NCI-H2107 (cell line): Measurements from ENCODE around the gene ATP8B2.
"Not testable (repeated sequence)": the region's sequence is repeated elsewhere in the genome, so short reads cannot be mapped to it uniquely, and the experiment has no call there.

Experiments used
- DNase-seq: peaks from one replicate; lab custom pipeline; 2025; lab: John Stamatoyannopoulos, UW

The ATP8B2 gene

GRCh38 chr1:154324669-154325582 is at the start of gene ATP8B2:
Gene ATP8B2 (plus strand): TSS chr1:154325525. CDS start chr1:154328142, 2,617 bp downstream.
- peak; percentile 79 for DNase-seq

GRCh38 chr1:154276797-154277196 is 48.5 kb upstream of the ATP8B2 start:
- DNase-seq = no peak

GRCh38 chr1:154287591-154287990 is 37.7 kb upstream of the ATP8B2 start:
- not testable (repeated sequence) for DNase-seq

- no peak for DNase-seq
Measured at GRCh38 chr1:154288661-154289060, 36.7 kb upstream of the ATP8B2 start.

- DNase-seq = no peak
Measured at GRCh38 chr1:154290921-154291320, 34.4 kb upstream of the ATP8B2 start.

- DNase-seq = no peak
Measured at GRCh38 chr1:154295408-154296235, 29.7 kb upstream of the ATP8B2 start.

DNA sequence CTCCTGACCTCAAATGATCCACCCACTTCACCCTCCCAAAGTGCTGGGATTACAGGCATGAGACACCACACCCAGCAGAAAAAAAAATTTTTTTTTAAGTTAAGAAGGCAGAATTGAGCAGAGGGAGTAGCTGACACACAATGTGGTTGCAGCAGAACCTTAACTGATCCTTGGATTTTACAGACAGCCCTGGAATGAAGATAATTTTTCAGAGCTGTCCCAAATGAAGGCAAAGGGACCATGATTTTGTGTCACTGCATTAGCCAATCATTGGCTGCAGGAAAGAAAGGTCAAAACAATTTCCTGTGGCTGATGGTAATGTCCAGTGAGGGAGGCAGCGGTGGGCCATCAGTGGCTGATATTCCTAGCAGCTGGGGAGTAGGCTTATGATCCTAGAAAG is 23.7 kb upstream of the ATP8B2 start:
- DNase-seq = no peak

DNA sequence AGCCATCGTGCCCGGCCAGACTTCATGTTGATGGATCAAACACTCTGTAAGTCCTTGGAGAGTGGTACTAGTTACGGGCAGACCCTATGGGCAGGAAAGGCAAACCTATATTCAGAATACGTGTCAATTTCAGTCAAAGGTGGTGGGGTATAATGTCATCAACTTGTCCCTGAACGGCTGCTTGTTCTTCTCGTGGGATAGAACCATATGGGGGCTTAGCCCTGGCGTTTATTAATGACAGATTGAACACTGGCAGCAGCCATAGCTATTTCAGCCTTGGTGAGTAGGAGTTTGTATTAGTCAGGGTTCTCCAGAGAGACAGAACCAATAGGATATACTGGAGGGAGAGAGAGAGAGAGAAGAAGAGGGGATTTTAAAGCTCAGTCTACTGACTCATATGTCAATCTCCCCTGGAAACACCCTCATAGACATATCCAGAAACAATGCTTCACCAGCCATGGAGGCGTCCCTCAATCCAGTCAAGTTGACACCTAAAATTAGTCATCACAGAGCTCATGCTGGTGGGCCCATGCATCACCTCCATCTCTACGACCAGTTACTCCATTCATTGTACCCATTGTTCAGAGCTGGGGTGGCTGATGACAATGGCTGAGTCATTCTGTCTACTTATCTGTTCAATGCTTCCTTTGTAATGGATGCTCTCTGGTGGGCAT is 20.5 kb upstream of the ATP8B2 start:
- no peak for DNase-seq

DNA sequence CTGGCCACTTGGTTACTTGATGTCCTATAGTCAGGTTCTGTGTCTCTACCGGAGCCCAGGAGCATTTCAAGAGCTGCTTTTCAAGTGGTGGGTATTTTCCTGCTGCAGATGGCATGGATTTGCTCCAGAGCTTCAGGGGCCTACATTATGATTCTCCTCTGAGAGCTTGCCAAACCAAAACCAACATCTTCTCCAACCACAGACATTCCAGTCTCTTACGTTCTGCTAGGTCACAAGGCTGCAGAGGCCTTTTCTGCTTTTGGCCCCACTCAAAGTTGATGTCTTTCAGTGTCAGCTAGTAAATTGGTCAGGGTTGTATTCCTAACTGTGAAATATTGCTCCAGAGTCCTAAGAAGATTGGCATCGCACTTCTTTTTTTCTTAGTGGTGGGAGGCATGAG is 19.2 kb upstream of the ATP8B2 start:
- DNase-seq = no peak

DNA sequence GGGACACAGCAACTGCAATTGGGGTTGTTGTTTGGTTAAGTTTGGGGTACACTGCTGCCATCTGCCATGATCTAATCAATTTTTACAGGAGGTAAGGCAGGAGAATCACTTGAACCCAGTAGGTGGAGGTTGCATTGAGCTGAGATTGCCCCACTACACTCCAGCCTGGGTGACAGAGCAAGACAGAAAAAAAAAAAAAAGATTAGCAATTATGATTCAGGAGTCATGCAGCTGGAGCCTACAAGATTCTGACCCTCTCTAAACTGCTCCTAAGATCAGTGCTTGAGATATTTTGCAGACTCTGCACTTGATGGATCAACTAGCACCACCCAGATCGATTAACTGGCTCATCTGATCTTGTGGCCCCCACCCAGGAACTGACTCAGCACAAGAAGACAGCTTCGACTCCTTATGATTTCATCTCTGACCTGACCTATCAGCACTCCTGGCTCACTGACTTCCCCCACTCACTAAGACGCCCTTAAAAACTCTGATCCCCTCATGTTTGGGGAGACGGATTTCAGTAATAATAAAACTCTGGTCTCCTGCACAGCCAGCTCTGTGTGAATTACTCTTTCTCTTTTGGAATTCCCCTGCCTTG is 17.6 kb upstream of the ATP8B2 start:
- DNase-seq = not testable (repeated sequence)

DNA sequence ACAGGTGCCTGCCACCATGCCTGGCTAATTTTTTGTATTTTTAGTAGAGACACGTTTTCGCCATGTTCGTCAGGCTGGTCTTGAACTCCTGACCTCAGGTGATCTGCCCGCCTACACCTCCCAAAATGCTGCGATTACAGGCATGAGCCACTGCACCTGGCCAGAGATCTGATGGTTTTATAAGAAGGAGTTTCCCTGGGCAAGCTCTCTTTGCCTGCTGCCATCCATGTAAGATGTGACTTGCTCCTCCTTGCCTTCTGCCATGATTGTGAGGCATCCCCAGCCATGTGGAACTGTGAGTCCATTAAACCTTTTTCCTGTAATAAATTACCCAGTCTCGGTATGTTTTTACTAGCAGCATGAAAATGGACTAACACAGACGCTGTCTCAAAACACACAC is 16.2 kb upstream of the ATP8B2 start:
- not testable (repeated sequence) for DNase-seq

DNA sequence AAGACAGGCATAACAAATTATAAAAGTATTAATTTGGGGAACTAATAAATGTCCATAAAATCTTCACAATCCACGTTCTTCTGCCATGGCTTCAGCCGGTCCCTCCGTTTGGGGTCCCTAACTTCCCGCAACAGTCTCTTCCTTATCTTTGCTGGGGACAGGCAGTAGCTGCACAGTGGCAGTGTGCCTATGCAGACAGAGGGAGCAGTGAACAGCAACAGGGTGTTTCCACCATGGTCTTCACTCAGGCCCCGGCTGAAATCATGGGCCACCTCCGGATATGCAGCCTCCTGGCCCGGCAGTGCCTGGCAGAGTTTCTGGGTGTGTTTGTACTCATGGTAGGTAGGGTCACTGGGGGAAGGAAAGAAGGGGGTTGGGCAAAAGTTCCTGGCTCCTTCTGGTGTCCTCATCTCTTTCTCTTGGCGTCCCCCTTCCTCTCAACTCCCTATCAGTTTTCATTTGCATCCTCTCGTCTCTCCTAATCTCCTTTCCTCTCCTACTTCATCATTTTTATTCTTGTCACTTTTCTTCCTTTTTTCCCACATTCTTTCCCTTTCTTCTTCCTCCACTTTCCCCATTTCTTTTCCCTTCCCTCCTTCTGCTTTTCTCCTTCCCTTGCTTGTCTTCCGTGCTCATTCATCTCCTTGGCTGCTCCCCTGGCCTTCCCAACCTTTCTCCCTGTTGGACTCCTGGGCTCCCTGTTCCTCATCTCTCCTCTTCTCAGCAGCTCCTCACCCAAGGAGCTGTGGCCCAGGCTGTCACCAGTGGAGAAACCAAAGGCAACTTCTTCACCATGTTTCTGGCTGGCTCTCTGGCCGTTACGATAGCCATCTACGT is 12.9 kb upstream of the ATP8B2 start:
- not testable (repeated sequence) for DNase-seq

DNA sequence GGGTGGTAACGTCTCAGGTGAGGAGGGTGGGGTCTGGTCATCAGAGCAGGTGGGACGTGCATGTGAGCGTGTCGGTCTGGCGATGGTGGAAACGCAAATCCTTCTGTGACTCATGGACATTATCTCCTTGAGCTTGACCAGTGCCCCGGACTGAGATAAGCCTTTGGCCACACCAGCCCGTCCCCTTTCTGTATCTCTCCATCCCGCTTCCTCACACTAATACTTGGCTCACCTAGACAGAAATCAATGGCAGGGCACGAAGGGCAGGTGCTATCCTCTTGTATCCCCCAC is 12.3 kb upstream of the ATP8B2 start:
- no peak for DNase-seq

DNA sequence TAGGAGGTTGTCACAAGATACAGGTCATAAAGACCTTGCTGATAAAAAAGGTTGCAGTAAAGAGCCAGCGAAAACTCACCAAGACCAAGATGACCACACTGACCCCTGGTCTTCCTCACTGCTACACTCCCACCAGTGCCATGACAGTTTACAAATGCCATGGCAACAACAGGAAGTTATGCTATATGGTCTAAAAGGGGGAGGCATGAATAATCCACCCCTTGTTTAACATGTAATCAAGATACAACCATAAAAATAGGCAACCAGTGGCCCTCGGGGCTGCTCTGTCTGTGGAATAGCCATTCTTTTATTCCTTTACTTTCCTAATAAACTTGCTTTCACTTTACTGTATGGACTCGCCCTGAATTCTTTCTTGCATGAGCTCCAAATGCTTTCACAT is 11.1 kb upstream of the ATP8B2 start:
- DNase-seq = not testable (repeated sequence)

- no peak for DNase-seq
Measured at GRCh38 chr1:154316704-154317103, 8.6 kb upstream of the ATP8B2 start.

DNA sequence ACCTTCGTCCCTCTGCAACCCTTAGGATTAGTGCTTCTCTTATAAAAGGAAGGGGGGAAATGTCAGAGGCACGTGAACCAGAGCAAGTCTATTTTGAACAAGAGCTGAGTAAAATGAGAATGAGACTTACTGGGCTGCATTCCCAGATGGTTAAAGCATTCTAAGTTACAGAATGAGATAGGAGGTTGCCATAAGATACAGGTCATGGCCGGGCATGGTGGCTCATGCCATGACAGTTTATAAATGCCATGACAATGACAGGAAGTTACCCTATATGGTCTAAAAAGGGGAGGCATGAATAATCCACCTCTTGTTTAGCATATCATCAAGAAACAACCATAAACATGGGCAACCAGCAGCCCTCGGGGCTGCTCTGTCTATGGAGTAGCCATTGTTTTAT is 6.9 kb upstream of the ATP8B2 start:
- no peak for DNase-seq

DNA sequence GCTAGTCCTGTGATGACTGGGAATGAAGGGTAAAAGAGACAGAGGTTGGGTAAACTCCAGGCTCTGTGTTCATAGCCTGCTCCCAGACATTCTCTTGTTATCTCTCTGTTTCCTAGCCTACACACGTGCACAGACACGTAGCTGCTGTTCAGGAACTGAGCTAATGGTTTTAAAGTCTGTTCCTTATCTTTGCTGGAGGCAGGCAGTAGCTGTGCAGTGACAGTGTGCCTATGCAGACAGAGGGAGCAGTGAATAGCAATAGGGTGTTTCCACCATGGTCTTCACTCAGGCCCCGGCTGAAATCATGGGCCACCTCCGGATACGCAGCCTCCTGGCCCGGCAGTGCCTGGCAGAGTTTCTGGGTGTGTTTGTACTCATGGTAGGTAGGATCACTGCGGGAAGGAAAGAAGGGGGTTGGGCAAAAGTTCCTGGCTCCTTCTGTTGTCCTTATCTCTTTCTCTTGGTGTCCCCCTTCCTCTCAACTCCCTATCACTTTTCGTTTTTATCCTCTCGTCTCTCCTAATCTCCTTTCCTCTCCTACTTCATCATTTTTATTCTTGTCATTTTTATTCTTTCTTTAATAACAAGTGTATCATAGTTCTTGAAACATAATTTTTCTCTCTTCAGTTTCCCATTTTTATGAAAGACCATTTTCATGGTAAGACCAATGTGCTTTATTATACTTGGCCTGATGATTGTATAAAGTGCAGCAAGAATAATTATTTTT is 4.3 kb upstream of the ATP8B2 start, which contains the start of gene AQP10:
Gene AQP10 (plus strand): TSS at position 212 of the 727 bp plus-strand sequence. CDS start 63 bp downstream, at position 275.
- no peak for DNase-seq

DNA sequence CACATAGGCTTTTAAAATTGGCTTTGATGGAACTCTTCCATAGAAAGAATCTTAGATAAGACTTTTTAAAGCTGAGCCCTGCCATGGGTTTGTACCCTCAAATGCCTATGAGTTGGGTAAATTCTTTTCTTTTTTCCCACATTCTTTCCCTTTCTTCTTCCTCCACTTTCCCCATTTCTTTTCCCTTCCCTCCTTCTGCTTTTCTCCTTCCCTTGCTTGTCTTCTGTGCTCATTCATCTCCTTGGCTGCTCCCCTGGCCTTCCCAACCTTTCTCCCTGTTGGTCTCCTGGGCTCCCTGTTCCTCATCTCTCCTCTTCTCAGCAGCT is 3.8 kb upstream of the ATP8B2 start:
- not testable (repeated sequence) for DNase-seq

DNA sequence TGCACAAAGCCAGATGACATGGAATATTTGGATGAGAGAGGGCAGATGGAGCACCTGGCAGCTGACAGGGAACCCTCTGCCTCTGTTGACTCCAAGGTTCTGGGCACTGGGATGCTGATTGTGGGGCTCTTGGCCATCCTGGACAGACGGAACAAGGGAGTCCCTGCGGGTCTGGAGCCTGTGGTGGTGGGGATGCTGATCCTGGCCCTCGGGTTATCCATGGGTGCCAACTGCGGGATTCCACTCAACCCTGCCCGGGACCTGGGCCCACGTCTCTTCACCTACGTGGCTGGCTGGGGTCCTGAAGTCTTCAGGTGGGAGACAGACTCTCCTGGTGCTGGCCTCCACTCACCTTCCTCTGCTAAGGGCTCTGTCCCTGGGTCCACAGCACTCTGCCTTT is 1.8 kb upstream of the ATP8B2 start:
- DNase-seq = no peak

DNA sequence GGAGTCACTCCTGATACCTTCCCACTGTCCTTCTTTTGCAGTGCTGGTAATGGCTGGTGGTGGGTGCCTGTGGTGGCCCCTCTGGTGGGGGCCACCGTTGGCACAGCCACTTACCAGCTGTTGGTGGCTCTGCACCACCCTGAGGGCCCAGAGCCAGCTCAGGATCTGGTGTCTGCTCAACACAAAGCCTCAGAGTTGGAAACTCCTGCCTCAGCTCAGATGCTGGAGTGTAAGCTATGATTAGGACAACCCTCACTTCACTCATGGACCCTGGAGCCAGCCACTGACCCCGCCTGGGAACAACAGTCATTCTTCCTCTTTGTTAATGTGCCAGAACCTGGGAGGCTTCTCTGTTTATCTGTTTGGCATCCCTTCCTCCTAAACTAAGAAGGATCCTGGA is 1.1 kb upstream of the ATP8B2 start:
- no peak for DNase-seq
